ENCODE results near the gene ARID3A.

DNA sequence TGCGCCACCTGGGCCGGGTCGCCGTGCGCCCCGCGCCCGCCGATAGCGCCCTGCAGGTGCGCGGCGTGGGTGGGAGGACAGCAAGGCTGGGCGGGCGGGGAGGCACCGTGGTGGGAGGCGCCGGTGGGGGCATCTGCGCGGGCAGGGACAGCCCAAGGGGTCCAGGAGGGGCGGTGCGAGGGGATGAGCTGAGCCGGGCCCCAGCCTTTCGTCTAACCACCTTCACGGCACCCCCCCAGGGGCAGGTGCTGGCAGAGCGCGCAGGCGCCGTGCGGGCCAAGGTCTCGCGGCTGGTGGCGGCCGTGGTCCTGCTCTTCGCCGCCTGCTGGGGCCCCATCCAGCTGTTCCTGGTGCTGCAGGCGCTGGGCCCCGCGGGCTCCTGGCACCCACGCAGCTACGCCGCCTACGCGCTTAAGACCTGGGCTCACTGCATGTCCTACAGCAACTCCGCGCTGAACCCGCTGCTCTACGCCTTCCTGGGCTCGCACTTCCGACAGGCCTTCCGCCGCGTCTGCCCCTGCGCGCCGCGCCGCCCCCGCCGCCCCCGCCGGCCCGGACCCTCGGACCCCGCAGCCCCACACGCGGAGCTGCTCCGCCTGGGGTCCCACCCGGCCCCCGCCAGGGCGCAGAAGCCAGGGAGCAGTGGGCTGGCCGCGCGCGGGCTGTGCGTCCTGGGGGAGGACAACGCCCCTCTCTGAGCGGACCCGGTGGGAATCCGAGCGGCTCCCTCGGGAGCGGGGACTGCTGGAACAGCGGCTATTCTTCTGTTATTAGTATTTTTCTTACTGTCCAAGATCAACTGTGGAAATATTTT, 5.6 kb upstream of the ARID3A start:
- TF ChIP-seq POLR2A (IDR thresholded peaks at IDR 0.05; ENCODE audit: low read length), result no peak
- TF ChIP-seq GATA1 (IDR thresholded peaks at IDR 0.05; ENCODE audit: low read depth, low read length), result no peak

All from erythroblast (primary cell).